IMR-90 (cell line): ENCODE data around the gene PPP1R14B.

Experiments
- CEBPB ChIP-seq: IDR thresholded peaks from 2 replicates; pipeline ENCODE4 v1.6.1; 2012; ENCODE audit warnings: low read depth, low read length, improper control_type of control experiment
- FOS ChIP-seq: fragments of 150-350 bp; IDR thresholded peaks from 2 replicates; pipeline ENCODE4 v1.6.1; 2016; ENCODE audit warnings: low read depth, low read length
- MAFK ChIP-seq: IDR thresholded peaks from 2 replicates; pipeline ENCODE4 v1.6.1; 2012; ENCODE audit warnings: low read depth, low read length, improper control_type of control experiment
- MAZ ChIP-seq: IDR thresholded peaks from 2 replicates; pipeline ENCODE4 v1.6.1; 2012; ENCODE audit warnings: low read depth, mild to moderate bottlenecking, low read length, improper control_type of control experiment, moderate library complexity, borderline replicate concordance
- MXI1 ChIP-seq: IDR thresholded peaks from 2 replicates; pipeline ENCODE4 v1.6.1; 2012; ENCODE audit warnings: low read depth, mild to moderate bottlenecking, low read length, moderate library complexity, borderline replicate concordance
- NFE2L2 ChIP-seq: fragments of 150-350 bp; IDR thresholded peaks from 2 replicates; pipeline ENCODE4 v1.6.1; 2016; ENCODE audit warnings: low read depth, mild to moderate bottlenecking, low read length
- POLR2A ChIP-seq: IDR thresholded peaks from 2 replicates; pipeline ENCODE4 v1.6.1; 2012; ENCODE audit warnings: mild to moderate bottlenecking, low read depth, low read length
- RAD21 ChIP-seq: IDR thresholded peaks from 2 replicates; pipeline ENCODE4 v1.6.1; 2012; ENCODE audit warnings: low read length, improper control_type of control experiment
- RCOR1 ChIP-seq: IDR thresholded peaks from 2 replicates; pipeline ENCODE4 v1.6.1; 2012; ENCODE audit warnings: mild to moderate bottlenecking, low read length, improper control_type of control experiment; ENCODE audit not compliant: insufficient replicate concordance
- RFX5 ChIP-seq: IDR thresholded peaks from 2 replicates; pipeline ENCODE4 v1.8.0; 2012; ENCODE audit warnings: low read depth, mild to moderate bottlenecking, low read length, moderate library complexity
- SMC3 ChIP-seq: fragments of 150-350 bp; IDR thresholded peaks from 2 replicates; pipeline ENCODE4 v1.6.1; 2016; ENCODE audit warnings: low read depth, mild to moderate bottlenecking, antibody characterized with exemption, low read length, moderate library complexity
- TF ChIP-seq, protein P1 (sequence below): fragments of 150-350 bp; IDR thresholded peaks from 2 replicates; pipeline ENCODE4 v1.6.1; 2016; ENCODE audit warnings: low read depth, mild to moderate bottlenecking, low read length, moderate library complexity, borderline replicate concordance
- TF ChIP-seq, protein P2 (sequence below): conservative IDR thresholded peaks from 2 replicates; pipeline ENCODE4 v1.5.1; 2012; ENCODE audit warnings: mild to moderate bottlenecking, low read depth, low read length, improper control_type of control experiment
- TF ChIP-seq, protein P3 (sequence below): fragments of 150-350 bp; IDR thresholded peaks from 2 replicates; pipeline ENCODE4 v1.6.1; 2017; ENCODE audit warnings: mild to moderate bottlenecking, antibody characterized with exemption, low read length, low read depth

- TF ChIP-seq, protein P1, sequence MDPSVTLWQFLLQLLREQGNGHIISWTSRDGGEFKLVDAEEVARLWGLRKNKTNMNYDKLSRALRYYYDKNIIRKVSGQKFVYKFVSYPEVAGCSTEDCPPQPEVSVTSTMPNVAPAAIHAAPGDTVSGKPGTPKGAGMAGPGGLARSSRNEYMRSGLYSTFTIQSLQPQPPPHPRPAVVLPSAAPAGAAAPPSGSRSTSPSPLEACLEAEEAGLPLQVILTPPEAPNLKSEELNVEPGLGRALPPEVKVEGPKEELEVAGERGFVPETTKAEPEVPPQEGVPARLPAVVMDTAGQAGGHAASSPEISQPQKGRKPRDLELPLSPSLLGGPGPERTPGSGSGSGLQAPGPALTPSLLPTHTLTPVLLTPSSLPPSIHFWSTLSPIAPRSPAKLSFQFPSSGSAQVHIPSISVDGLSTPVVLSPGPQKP, result no peak
- TF ChIP-seq, protein P2, sequence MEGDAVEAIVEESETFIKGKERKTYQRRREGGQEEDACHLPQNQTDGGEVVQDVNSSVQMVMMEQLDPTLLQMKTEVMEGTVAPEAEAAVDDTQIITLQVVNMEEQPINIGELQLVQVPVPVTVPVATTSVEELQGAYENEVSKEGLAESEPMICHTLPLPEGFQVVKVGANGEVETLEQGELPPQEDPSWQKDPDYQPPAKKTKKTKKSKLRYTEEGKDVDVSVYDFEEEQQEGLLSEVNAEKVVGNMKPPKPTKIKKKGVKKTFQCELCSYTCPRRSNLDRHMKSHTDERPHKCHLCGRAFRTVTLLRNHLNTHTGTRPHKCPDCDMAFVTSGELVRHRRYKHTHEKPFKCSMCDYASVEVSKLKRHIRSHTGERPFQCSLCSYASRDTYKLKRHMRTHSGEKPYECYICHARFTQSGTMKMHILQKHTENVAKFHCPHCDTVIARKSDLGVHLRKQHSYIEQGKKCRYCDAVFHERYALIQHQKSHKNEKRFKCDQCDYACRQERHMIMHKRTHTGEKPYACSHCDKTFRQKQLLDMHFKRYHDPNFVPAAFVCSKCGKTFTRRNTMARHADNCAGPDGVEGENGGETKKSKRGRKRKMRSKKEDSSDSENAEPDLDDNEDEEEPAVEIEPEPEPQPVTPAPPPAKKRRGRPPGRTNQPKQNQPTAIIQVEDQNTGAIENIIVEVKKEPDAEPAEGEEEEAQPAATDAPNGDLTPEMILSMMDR, result no peak
- no peak for TF ChIP-seq POLR2A
- no peak for TF ChIP-seq MXI1
- no peak for TF ChIP-seq RFX5
- TF ChIP-seq SMC3, result no peak
- no peak for TF ChIP-seq CEBPB
- TF ChIP-seq, protein P3, sequence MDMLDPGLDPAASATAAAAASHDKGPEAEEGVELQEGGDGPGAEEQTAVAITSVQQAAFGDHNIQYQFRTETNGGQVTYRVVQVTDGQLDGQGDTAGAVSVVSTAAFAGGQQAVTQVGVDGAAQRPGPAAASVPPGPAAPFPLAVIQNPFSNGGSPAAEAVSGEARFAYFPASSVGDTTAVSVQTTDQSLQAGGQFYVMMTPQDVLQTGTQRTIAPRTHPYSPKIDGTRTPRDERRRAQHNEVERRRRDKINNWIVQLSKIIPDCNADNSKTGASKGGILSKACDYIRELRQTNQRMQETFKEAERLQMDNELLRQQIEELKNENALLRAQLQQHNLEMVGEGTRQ, result no peak
- no peak for TF ChIP-seq RCOR1
- no peak for TF ChIP-seq MAFK
- TF ChIP-seq FOS, result no peak
- no peak for TF ChIP-seq MAZ
- no peak for TF ChIP-seq RAD21
- no peak for TF ChIP-seq NFE2L2
Observed at GRCh38 chr11:64281957-64282770, 35.4 kb upstream of the PPP1R14B start.
